Measurements from ENCODE around the gene MRPL50. TPM values are rescaled to one million over a fixed set of nuclear protein-coding genes. Genes with fewer than 3 reads are reported as not detected.

The MRPL50 gene
- total RNA-seq, 1 donor: 17.3 TPM

DNA sequence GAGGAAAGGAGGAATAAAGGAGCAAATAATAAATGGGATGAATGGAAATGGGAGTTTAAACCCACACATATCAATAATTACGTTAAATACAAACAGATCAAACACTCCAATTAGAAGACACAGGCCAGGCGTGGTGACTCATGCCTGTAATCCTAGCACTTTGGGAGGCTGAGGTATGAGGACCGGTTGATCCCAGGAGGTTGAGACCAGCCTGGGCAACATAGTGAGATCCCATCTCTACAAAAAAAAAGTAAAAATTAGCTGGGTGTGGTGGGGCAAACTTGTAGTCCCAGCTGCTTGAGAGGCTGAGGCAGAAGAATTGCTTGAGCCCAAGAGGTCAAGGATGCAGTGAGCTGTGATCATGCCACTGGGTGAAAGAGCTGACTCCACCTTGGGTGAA lies 17.3 kb downstream of the MRPL50 start:
- no peak overlapping the region for H3K4me3 ChIP-seq (ENCODE audit: low read depth, low read length)
- no peak for DNase-seq (ENCODE audit: low read depth)
- TF ChIP-seq, protein P1, sequence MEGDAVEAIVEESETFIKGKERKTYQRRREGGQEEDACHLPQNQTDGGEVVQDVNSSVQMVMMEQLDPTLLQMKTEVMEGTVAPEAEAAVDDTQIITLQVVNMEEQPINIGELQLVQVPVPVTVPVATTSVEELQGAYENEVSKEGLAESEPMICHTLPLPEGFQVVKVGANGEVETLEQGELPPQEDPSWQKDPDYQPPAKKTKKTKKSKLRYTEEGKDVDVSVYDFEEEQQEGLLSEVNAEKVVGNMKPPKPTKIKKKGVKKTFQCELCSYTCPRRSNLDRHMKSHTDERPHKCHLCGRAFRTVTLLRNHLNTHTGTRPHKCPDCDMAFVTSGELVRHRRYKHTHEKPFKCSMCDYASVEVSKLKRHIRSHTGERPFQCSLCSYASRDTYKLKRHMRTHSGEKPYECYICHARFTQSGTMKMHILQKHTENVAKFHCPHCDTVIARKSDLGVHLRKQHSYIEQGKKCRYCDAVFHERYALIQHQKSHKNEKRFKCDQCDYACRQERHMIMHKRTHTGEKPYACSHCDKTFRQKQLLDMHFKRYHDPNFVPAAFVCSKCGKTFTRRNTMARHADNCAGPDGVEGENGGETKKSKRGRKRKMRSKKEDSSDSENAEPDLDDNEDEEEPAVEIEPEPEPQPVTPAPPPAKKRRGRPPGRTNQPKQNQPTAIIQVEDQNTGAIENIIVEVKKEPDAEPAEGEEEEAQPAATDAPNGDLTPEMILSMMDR (IDR thresholded peaks at IDR 0.05; ENCODE audit: insufficient read depth, low read depth, low read length): no peak

DNA sequence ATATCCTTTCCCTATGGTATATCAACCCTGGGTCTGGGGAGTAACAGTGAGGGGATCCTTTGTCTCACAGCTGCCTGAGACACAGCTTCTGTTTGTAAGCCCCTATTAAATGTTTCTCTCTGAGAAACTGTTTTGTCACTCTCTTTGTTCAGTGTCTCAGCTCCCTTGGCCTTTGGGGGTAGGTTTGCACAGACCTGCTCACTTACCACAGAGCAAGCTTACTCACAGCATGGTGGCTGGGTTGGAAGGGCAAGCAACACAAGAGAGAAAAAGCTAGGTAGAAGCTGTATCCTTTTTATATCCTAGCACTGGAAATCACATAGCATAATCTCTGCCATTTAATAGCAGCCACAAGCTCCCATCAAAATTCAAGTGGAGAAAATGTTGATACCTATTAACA lies 18.1 kb downstream of the MRPL50 start:
- DNase-seq (ENCODE audit: low read depth): no peak
- TF ChIP-seq, protein P1 (IDR thresholded peaks at IDR 0.05; ENCODE audit: insufficient read depth, low read depth, low read length): no peak
- H3K4me3 ChIP-seq (ENCODE audit: low read depth, low read length): no peak overlapping the region

DNA sequence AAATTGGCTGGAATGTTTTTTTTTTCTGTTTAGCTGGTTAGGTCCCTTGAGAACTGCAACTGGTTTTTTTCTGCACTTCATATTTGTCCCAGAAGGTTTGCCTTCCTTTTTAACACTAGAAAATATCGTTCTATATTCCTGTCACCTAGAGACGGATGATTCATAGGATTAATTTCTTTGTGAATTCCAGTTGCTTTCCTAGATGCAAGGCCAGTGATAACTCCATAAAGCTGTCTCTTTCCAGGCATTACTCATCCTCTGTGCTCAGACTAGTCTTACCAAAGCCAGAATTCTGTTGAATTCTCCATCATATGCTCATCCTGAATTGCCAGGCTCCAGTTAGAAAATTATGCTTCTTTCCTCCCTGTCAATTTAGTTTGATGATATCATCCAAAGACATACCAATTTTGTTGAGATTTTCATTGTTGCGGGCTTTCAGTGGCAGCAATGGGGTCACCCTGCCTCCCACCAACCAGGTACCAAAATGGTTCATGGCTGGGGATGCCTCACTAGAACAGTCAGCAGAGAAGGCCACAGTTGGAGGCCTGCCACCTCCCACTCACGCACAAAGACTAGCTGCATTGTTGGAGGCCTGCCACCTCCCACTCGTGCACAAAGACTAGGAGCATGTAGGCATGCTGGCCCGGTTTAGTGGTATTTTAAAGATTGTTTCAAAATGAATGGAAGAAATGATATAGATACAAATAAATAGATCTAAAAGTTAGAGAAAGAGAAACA lies 22.1 kb downstream of the MRPL50 start:
- TF ChIP-seq, protein P1 (IDR thresholded peaks at IDR 0.05; ENCODE audit: insufficient read depth, low read depth, low read length): no peak
- H3K4me3 ChIP-seq (ENCODE audit: low read depth, low read length): no peak overlapping the region
- peak; percentile 79 for DNase-seq (ENCODE audit: low read depth)

DNA sequence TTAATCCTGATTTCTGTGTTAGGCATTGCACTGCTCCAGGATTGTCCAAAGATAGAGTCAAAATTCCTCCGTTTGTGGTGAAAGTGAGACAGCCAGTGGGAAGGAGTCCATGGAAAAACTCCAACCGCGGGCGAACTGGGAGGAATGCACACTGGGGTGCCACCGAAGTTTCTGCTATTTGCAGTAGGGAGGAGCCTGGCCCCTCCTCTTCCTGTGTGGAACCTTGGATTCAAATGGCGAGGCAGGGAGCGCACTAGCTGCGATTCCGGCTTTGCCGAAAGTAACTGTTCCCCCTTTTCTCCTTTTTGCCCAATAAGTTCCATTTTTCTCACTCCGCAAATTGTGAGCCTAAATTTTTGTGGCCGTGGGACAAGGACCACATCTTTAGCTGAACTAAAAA lies 22.9 kb downstream of the MRPL50 start:
- DNase-seq (ENCODE audit: low read depth): no peak
- peak overlapping the region; percentile 39 for H3K4me3 ChIP-seq (ENCODE audit: low read depth, low read length)
- TF ChIP-seq, protein P1 (IDR thresholded peaks at IDR 0.05; ENCODE audit: insufficient read depth, low read depth, low read length): no peak

DNA sequence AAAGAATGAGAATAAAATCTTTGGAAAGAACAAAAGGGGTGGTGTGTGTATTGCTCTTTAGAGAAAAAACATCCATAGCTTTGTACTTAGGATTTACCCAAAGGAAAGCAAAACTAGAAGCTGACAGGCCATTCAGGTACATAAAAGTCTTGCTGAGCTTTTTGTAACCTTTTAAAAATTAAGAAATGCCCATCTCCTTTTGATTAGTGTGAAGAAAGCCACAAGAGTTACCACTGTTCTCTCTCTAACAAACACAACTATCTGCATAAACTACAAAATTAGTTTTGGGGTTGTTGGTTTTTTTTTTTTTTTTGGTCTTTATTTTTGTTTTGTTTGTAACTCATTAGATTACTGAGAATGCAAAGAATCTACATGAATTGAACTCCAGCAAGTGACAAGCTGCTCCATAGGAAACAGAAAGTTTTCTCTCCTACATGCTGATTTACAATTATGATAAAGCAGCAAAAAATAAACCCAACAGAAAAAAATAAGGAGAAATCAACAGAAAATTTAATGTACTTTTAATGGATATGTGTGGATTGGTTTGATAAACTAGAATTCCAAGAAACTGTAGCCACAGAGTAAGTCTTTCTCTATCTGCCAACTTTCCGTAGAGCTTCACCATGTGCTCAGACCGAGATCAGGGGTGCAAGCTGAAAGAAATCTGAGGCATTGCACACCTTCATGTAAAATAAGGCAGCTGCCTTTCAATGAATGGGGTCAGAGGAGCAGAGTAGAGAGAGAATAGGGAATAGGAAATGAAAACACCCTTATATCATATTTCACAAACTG lies 25.9 kb downstream of the MRPL50 start:
- H3K4me3 ChIP-seq (ENCODE audit: low read depth, low read length): no peak overlapping the region
- DNase-seq (ENCODE audit: low read depth): no peak
- TF ChIP-seq, protein P1 (IDR thresholded peaks at IDR 0.05; ENCODE audit: insufficient read depth, low read depth, low read length): no peak

DNA sequence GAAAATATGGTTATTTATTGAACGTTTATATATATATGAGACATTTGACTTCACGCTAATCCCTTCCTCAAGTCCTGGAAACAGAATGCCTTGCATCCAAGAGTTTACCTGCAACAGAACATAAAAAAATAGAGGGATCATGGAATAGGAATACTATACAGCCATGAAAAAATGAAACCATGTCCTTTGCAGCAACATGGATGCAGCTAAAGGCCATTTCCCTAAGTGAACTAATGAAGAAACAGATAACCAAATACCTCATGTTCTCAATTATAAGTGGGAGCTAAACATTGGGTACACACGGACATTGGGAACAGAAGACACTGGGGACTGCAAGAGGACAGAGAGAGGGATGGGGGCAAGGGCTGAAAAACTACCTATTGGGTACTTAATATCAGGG lies 26.6 kb downstream of the MRPL50 start:
- no peak for DNase-seq (ENCODE audit: low read depth)
- H3K4me3 ChIP-seq (ENCODE audit: low read depth, low read length): no peak overlapping the region
- TF ChIP-seq, protein P1 (IDR thresholded peaks at IDR 0.05; ENCODE audit: insufficient read depth, low read depth, low read length): no peak

All from fibroblast of villous mesenchyme (primary cell).